HUDEP-2 (cell line): ENCODE results near the gene FAAH2.
"Not testable (repeated sequence)": the region's sequence is repeated elsewhere in the genome, so short reads cannot be mapped to it uniquely, and the experiment has no call there.

Experiments
- DNase-seq, 76 experiments: peaks; one replicate each; lab custom pipeline; 2025; ENCODE audit not compliant: unreplicated experiment in 76 of 76; lab: John Stamatoyannopoulos, UW

The FAAH2 gene

GRCh38 chrX:57380026-57380796 lies 93.7 kb downstream of the FAAH2 start:
- DNase-seq, result no peak

DNA sequence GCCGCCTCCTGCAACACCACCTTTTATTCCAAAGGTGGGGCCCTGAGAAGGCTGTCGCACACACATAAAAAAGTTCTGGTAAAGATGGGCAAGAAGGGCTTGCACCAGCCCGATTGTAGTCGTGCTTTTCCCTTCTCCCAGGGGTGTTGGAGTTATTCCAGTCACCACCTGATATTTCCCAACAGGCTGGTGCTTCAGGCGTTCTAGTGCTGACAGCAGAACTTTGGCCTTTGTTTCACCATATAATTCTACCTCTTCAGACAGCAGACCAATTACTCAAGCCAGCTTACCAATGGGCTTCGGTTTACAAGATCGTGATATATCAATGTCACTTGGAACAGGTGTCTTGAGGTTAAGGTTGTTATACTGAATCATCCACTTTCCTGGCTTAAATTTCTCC lies 107.7 kb downstream of the FAAH2 start:
- not testable (repeated sequence) for DNase-seq

- not testable (repeated sequence) for DNase-seq
These were observed 116.7 kb downstream of the FAAH2 start for GRCh38 chrX:57403191-57403590.

DNA sequence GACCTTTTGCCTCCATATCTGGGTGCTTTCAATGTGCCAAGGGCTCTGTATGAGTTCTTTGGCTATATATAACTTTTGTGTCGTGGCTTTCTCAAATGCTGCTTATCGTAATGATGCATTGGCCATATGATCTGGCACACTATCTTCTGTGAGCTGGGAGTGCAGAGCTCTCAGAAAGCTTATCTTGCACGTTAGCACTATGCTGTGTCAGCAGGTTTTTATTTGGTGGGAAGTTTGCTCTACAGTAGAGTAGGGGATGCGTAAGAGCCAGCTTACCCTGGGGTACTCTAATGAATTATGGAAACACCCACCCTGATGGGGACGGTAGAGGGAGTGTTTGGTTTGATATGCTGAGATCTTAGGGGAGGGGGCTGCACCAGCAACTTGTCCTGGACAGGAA lies 119.6 kb downstream of the FAAH2 start:
- peak in 9 of 76 experiments; percentile 0 to 66 (median 23) for DNase-seq

- DNase-seq, result no peak
These were observed 131.3 kb downstream of the FAAH2 start for GRCh38 chrX:57417827-57418226.

DNA sequence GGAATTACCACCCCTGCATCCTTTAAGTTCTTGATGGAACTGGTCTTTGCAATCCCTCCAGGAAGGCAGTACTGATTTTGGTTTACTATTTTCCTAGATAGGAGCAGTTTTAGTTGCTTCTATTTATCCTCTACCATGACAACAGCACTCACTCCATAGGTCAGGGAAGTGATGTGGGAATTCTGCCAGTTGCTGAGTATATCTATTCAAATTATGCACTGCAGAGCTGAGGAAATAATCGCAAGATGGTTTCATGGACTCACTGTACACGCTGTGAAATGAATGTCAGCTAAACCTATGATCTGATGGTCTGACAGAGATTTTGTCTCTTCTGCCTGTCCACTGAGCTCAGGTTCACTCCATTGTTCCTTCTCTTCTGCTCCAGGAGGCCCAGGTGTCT lies 135.8 kb downstream of the FAAH2 start:
- no peak for DNase-seq

DNA sequence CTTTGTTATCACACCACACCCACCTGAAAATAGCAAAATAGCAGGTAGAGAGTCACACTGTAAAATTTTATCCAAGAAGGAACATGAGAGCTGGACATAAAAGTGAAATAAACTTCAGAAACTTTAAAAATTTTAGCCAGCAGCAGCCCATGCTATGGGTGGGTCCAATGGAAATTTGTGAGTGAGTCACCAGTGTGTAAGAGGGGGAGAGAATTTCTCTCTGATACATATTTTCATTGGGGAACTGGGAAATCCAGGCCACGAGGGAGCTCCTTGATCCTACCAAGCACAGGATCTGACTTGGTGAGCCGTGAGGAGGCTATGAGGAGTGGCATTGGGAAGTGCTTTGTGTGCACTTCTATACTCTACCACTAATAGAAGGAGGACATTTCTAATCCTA lies 136.3 kb downstream of the FAAH2 start:
- no peak for DNase-seq

DNA sequence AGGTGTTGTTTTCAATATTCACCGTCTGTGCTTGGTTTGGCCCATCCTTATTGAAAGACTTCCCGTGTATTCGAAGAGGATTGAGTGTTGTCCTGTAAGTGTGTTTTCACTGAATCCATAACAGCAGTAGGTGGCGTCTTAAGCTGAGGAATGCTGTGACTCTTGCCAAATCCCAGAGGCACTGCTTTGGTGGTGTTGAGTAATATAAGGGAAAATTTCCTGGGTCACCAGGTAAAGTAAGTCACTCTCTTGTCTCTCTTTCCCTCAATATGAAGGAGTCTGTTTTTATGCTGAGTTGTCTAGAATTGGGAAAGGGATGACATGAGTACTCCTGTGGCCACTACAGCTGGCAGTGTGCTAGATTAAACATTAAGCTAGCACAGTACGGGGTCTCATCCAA lies 158.6 kb downstream of the FAAH2 start:
- DNase-seq, result no peak

GRCh38 chrX:57445832-57446231 lies 159.3 kb downstream of the FAAH2 start:
- no peak for DNase-seq

- no peak for DNase-seq
These were observed 161.3 kb downstream of the FAAH2 start for GRCh38 chrX:57447856-57448255.

GRCh38 chrX:57451426-57452020 lies 165.0 kb downstream of the FAAH2 start:
- DNase-seq, result no peak

DNA sequence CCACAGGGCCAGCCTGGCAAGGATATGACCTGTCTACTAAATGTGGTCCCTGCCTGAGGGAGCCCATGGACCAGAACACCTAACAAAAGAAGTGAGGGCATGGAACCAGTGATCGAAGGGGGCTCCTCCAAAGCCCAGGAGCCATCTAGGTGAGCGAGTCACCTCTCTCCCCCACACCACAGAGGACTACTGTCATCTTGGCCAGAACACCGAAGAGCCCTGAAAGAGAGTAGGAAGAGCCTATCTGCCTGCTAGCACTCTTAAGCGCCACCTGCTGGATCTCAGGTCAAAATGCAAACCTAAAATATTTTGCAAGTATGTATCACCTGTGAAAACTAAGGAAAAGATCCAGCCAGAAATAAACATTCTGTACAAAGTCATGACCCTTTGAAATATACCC lies 167.4 kb downstream of the FAAH2 start:
- DNase-seq, result peak in 7 of 76 experiments; percentile 0 to 22 (median 0)

- no peak for DNase-seq
These were observed 195.0 kb downstream of the FAAH2 start for GRCh38 chrX:57481514-57481913.

GRCh38 chrX:57516491-57516890 lies 230.0 kb downstream of the FAAH2 start:
- DNase-seq, result no peak

DNA sequence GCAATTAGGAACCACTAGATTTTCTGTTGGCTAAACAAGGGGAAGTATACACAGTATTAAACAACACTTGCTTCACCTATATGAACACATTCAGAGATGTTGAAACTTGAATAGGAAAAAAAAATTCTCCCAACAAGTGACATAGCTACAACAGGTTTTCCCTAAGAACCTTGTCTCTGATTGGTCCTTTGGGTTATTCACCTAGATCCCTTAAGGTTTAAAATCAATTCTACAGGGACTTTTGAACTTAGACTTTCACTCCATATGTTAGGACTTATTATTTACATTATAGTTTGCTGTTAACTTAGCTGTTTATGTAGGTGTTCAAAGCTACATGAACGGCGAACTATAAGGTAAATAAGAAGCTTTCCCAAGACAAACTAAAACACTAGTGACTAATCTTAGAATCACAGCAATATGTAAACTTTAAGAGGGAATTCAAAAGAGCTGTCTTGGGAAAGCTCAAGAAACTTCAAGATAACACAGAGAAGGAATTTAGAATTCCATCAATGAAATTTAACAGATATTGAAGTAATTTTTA lies 233.1 kb downstream of the FAAH2 start:
- DNase-seq, result no peak

DNA sequence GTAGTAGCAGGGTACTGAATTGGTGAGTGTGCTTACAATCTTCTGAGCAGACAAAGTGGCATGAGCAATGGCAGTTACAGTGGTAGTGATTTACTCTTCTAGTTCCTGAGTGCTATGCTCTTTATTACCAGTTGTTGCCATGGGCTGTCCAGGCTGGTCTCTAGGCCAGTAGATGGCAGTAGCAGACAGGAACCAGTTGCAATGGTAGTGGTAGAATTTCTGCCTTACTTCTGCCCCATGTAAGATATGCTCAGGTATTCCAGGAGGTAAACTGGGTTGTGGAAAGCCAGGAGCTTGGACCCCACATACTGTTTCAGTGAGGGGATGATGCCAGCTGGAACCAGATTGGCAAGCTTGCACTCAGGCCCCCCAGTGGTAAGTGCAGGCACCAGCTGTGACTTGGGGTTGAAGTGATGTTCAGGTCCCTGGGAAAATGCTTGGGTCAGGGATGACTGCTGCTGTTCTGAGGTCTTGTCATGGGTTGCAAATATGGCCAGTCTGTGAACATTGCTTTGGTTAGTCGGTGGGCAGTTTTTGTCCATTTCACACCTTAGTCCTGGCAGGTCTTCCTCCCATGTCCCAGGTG lies 242.3 kb downstream of the FAAH2 start:
- peak in 1 of 76 experiments; percentile 0 for DNase-seq
